ENCODE data around the gene SMPD2. TPM values are rescaled to one million over a fixed set of nuclear protein-coding genes. Genes with fewer than 3 reads are reported as not detected.

Gene SMPD2
- total and polyA plus RNA-seq, 9 of the 15 experiments (the other 6 are each of a cell fraction or from before 2014, with no cell fraction given) = 0.13 to 21.8 (median 18.3) TPM

DNA sequence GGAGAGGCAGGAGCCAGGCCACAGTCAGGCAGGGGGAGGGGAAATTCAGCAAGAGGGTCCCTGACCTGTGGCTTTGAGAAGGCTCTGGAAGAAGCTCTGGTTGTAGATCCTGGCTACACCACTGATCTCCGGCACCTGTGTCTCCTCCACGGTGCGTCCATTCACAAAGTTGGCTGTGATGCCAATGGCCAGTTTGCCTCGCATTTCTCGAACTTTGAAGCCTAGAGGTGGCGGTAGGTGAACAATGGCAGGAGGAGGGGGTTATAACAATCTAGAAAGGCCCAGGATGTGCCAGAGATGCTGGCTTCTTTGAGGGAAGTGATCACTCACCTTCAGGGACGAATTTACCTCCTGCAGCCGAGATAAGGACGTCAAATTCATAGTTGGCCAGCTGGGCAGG is 11.7 kb downstream of the SMPD2 start:
- H3K27ac ChIP-seq (ENCODE audit: extremely low read depth, low read depth, low read length) = no peak overlapping the region
- BruUV-seq (replicated peaks) = no TSS peak
- no peak overlapping the region for H3K4me2 ChIP-seq (ENCODE audit: insufficient read depth, low read length)
- no peaks in the 10 kb centered on the region for H3K9me1 ChIP-seq (ENCODE audit: control insufficient read depth, insufficient read depth, low read length)
- no peak for ATAC-seq
- no peak overlapping the region for H3K9ac ChIP-seq (ENCODE audit: insufficient read depth in 1 of 2, low read depth in 2 of 2, low read length in 2 of 2)
- 72% methylated on average over 9 of the region's 9 CpGs for WGBS (ENCODE audit: insufficient coverage, low coverage, missing lambda C conversion rate)
- no peak for DNase-seq (ENCODE audit: extremely low read depth in 1 of 4, low spot score in 3 of 4)
- CTCF ChIA-PET (ENCODE audit: low intra/inter-chr PET ratio) = no interaction called here
- no peak for TF ChIP-seq SRSF1 (IDR thresholded peaks at IDR 0.05; ENCODE audit: low read depth, low read length)
- no peak for TF ChIP-seq HMG20B (CRISPR knock-in tag; IDR thresholded peaks at IDR 0.05)
- TF ChIP-seq RFX7 (CRISPR knock-in tag; IDR thresholded peaks at IDR 0.05) = no peak
- no peak for TF ChIP-seq RBM39 (optimal IDR thresholded peaks at IDR 0.05; ENCODE audit: low read depth, low read length)
- no peak for TF ChIP-seq NFRKB (IDR thresholded peaks at IDR 0.05; ENCODE audit: low read depth)
- TF ChIP-seq NONO (IDR thresholded peaks at IDR 0.05; ENCODE audit: low read depth in 2 of 2, low read length in 1 of 2) = no peak
- no peak for TF ChIP-seq HNRNPLL (IDR thresholded peaks at IDR 0.05; ENCODE audit: low read depth, low read length, poor library complexity, severe bottlenecking)
- TF ChIP-seq ZNF778 (CRISPR knock-in tag; IDR thresholded peaks at IDR 0.05) = no peak
- TF ChIP-seq, protein P1, sequence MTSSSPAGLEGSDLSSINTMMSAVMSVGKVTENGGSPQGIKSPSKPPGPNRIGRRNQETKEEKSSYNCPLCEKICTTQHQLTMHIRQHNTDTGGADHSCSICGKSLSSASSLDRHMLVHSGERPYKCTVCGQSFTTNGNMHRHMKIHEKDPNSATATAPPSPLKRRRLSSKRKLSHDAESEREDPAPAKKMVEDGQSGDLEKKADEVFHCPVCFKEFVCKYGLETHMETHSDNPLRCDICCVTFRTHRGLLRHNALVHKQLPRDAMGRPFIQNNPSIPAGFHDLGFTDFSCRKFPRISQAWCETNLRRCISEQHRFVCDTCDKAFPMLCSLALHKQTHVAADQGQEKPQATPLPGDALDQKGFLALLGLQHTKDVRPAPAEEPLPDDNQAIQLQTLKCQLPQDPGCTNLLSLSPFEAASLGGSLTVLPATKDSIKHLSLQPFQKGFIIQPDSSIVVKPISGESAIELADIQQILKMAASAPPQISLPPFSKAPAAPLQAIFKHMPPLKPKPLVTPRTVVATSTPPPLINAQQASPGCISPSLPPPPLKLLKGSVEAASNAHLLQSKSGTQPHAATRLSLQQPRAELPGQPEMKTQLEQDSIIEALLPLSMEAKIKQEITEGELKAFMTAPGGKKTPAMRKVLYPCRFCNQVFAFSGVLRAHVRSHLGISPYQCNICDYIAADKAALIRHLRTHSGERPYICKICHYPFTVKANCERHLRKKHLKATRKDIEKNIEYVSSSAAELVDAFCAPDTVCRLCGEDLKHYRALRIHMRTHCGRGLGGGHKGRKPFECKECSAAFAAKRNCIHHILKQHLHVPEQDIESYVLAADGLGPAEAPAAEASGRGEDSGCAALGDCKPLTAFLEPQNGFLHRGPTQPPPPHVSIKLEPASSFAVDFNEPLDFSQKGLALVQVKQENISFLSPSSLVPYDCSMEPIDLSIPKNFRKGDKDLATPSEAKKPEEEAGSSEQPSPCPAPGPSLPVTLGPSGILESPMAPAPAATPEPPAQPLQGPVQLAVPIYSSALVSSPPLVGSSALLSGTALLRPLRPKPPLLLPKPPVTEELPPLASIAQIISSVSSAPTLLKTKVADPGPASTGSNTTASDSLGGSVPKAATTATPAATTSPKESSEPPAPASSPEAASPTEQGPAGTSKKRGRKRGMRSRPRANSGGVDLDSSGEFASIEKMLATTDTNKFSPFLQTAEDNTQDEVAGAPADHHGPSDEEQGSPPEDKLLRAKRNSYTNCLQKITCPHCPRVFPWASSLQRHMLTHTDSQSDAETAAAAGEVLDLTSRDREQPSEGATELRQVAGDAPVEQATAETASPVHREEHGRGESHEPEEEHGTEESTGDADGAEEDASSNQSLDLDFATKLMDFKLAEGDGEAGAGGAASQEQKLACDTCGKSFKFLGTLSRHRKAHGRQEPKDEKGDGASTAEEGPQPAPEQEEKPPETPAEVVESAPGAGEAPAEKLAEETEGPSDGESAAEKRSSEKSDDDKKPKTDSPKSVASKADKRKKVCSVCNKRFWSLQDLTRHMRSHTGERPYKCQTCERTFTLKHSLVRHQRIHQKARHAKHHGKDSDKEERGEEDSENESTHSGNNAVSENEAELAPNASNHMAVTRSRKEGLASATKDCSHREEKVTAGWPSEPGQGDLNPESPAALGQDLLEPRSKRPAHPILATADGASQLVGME (CRISPR knock-in tag; IDR thresholded peaks at IDR 0.05) = no peak
- no peak for TF ChIP-seq U2AF1 (optimal IDR thresholded peaks at IDR 0.05; ENCODE audit: low read depth, low read length)
- TF ChIP-seq, protein P2, sequence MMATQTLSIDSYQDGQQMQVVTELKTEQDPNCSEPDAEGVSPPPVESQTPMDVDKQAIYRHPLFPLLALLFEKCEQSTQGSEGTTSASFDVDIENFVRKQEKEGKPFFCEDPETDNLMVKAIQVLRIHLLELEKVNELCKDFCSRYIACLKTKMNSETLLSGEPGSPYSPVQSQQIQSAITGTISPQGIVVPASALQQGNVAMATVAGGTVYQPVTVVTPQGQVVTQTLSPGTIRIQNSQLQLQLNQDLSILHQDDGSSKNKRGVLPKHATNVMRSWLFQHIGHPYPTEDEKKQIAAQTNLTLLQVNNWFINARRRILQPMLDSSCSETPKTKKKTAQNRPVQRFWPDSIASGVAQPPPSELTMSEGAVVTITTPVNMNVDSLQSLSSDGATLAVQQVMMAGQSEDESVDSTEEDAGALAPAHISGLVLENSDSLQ (IDR thresholded peaks at IDR 0.05) = no peak
- POLR2A ChIA-PET = interaction anchor here (1.1 to 8.2 kb wide), 3 partner anchors 8 to 69 kb away, joined by 3 to 92 read pairs (median 5); partner anchors contain the start of genes CD164, PPIL6 and SMPD2
- H3K27me3 ChIP-seq (ENCODE audit: control insufficient read depth in 2 of 2, insufficient read depth in 2 of 2, low read length in 2 of 2) = no peaks in the 10 kb centered on the region
- H3K4me3 ChIP-seq = no peak overlapping the region
- intact Hi-C loops (cut with micrococcal nuclease) = no loop called here
- no peaks in the 10 kb centered on the region for H4K20me1 ChIP-seq (replicated peaks; ENCODE audit: control insufficient read depth, insufficient read depth, low read length)
- no peaks in the 10 kb centered on the region for H3K9me3 ChIP-seq (replicated peaks; ENCODE audit: control insufficient read depth, insufficient read depth, low read depth, low read length)
- no peaks in the 10 kb centered on the region; the same call in 2 of the 3 replicates for H3K36me3 ChIP-seq (ENCODE audit: control insufficient read depth, insufficient read depth, low read length)
- H2AFZ ChIP-seq (ENCODE audit: low read depth, low read length) = no peak overlapping the region
- peaks cover 5 to 50% of the 10 kb centered on the region in 2 experiments; a peak in 4 of 5 replicates for H3K4me1 ChIP-seq (replicated peaks in 1 of 2; ENCODE audit: control insufficient read depth in 2 of 2, insufficient read depth in 2 of 2, low read length in 2 of 2)
- in situ Hi-C loops (cut with MboI) = no loop called here
- no peaks in the 10 kb centered on the region for H3K79me2 ChIP-seq (ENCODE audit: control insufficient read depth, insufficient read depth, low read length)
- no peak for FAIRE-seq
